ENCODE measurements around the gene IAPP.

The IAPP gene

DNA sequence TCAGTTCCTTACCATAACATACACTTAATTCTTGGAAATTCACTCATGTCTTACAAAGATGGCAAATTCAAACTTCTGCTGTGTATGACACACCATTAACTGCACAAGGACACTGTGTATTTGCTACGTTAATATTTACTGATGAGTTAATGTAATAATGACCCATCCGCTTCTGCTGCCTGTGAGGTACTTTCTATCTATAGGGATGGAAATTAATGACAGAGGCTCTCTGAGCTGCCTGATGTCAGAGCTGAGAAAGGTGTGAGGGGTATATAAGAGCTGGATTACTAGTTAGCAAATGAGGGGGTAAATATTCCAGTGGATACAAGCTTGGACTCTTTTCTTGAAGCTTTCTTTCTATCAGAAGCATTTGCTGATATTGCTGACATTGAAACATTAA is at the start of gene IAPP:
IAPP (plus strand) TSS at position 301 of the 400 bp plus-strand sequence. CDS start 450 bp downstream, outside the sequence.
- ChIA-PET CTCF (interaction anchor here (0.8 to 2.0 kb wide), 2 partner anchors 13 to 17 kb away, joined by 3 to 6 read pairs; no protein-coding TSS in a partner anchor), POLR2A (no interaction called here)
- no peak for DNase-seq (ENCODE audit: extremely low spot score)
- TF ChIP-seq CTCF (IDR thresholded peaks at IDR 0.05; ENCODE audit: control extremely low read depth, extremely low read depth, low read depth, missing control alignments), result no peak

DNA sequence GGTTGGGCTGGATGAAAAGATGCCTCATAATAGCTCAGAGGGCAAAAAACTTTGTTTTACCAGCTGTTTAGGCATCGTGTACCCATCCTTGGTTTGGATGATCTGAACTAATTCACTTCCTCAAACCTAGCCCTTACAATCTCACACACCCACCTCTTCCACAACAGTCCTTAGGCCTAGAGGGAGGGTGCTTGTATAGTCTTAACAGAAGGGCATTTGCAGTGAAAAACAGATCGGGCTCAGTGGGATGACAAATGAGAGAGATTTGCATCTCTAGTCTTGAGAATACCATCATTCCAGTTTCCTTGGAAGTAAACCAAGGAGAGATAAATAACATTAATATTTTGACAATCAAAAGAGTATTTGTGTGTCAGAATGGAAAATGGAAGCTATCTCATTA is 49.0 kb upstream of the IAPP start:
- POLR2A ChIA-PET, result no interaction called here

GRCh38 chr12:21324551-21324950 is 48.2 kb upstream of the IAPP start:
- TF ChIP-seq CTCF (IDR thresholded peaks at IDR 0.05; ENCODE audit: control extremely low read depth, extremely low read depth, low read depth, missing control alignments), result no peak
- no peak for DNase-seq (ENCODE audit: extremely low spot score)
- CTCF ChIA-PET, result no interaction called here
- POLR2A ChIA-PET, result no interaction called here

More for the DNA sequence above, 49.0 kb upstream of the IAPP start:
- DNase-seq (ENCODE audit: extremely low spot score), result no peak
- TF ChIP-seq CTCF (IDR thresholded peaks at IDR 0.05; ENCODE audit: control extremely low read depth, extremely low read depth, low read depth, missing control alignments), result no peak
- CTCF ChIA-PET, result no interaction called here

DNA sequence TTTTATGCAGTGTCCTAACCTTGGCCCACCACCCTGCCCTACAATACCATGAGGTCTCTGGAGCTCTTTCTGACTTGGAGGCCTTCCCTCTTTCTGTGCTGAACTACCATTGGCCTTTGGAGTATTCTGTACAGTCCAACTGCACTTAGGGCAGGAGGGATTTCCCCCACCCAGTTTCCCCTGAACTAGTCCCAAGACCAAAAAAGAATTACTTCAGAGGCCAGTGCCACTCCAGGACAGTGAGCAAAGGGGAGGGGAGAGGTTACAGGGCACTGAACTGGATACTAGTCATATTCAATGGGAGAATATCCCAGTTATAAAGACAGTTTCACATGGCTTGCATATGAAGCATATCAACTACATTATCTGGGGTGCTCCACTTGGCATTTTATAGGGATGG is 44.1 kb upstream of the IAPP start:
- DNase-seq (ENCODE audit: extremely low spot score), result no peak
- POLR2A ChIA-PET, result no interaction called here
- CTCF ChIA-PET, result interaction anchor here (0.8 kb wide), 1 partner anchor 11 kb away, joined by 3 read pairs; no protein-coding TSS in a partner anchor
- TF ChIP-seq CTCF (IDR thresholded peaks at IDR 0.05; ENCODE audit: control extremely low read depth, extremely low read depth, low read depth, missing control alignments), result no peak

GRCh38 chr12:21330682-21331253 is 41.9 kb upstream of the IAPP start:
- DNase-seq (ENCODE audit: extremely low spot score), result no peak
- CTCF ChIA-PET, result interaction anchor here (1.4 kb wide), 1 partner anchor 12 kb away, joined by 3 read pairs; no protein-coding TSS in a partner anchor
- POLR2A ChIA-PET, result no interaction called here
- TF ChIP-seq CTCF (IDR thresholded peaks at IDR 0.05; ENCODE audit: control extremely low read depth, extremely low read depth, low read depth, missing control alignments), result no peak

GRCh38 chr12:21334771-21335325 is 37.9 kb upstream of the IAPP start, which contains the start of gene SLCO1A2:
Gene SLCO1A2 (minus strand): TSS chr12:21334917. CDS start chr12:21334647, 270 bp downstream.
- TF ChIP-seq CTCF (IDR thresholded peaks at IDR 0.05; ENCODE audit: control extremely low read depth, extremely low read depth, low read depth, missing control alignments), result no peak
- POLR2A ChIA-PET, result no interaction called here
- CTCF ChIA-PET, result no interaction called here
- no peak for DNase-seq (ENCODE audit: extremely low spot score)
